GM21381 (cell line): Measurements from ENCODE around the gene TADA2B.

Experiments used
- ATAC-seq: cut with Tn5 transposase; IDR thresholded peaks from one replicate; pipeline ENCODE4 v1.9.1; 2021; ENCODE audit warnings: mild to moderate bottlenecking, moderate library complexity; ENCODE audit not compliant: unreplicated experiment

TADA2B gene

DNA sequence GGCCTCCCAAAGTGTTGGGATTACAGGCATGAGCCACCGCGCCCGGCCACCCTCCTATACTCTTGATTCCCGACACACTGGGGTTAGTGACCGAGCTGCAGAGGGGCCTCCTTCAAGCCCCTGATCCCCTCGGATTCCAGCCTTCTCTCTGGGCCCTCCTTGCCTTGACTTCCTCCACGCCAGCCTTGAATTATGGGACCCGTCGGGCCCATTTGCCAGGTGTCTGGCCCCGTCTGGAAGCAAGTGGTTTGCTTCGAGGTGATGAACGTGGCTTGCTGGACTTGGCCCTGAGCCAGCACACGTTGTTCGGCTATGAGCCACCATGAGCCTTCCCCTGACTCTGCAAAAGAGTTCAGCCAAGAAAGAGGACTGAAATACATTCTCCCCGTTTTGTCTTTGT is 62.1 kb downstream of the TADA2B start:
- no peak for ATAC-seq

DNA sequence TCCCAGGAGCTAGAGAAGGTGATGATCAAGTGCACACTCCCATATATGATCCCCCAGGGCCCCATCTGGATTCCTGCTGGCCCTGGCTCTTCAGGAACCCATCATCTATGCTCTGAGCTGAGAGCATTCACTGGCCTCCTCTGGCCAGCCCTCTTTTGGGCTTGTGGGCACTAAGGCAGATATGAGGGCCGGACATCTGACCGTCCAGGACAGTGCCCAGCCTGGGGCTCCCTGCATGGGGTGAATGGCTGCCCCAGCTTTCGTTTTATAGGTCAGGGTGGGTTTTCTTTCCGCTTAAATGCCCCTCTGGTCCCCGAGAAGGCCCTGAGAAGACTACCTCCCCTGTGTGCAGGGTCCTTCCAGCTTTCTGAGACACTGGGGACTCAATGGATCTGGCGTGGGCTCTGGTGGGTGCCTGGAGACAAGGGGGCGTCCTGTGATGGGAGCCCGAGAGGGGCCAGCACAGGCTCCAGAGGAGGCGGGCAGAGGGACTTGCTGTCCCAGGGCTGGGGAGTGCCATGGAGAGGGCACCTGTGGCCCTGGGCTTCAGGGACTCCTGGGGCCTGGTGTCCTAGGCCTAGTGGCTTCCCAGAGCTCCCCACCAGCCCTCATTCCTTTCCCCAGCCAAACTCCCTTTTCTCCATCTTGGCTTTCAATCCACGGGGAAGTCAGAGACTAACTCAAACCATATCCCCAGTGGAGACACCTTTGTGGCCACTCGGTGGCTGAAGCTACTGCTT is 64.2 kb downstream of the TADA2B start:
- ATAC-seq: no peak
